HUES6 (cell line): Measurements from ENCODE around the gene PTPN21.

Source experiments
- H3K27ac ChIP-seq: 2 replicates; pipeline ENCODE4 v1.7.0; 2013; ENCODE audit warnings: low read depth, mild to moderate bottlenecking, low read length, inconsistent platforms
- H3K27me3 ChIP-seq: 2 replicates; pipeline ENCODE4 v1.6.1; 2013; ENCODE audit warnings: low read length; ENCODE audit not compliant: control insufficient read depth, insufficient read depth
- H3K36me3 ChIP-seq: 2 replicates; pipeline ENCODE4 v1.6.1; 2013; ENCODE audit warnings: low read length; ENCODE audit not compliant: control insufficient read depth, insufficient read depth
- H3K4me1 ChIP-seq: 2 replicates; pipeline ENCODE4 v1.6.1; 2013; ENCODE audit warnings: low read length; ENCODE audit not compliant: control insufficient read depth, insufficient read depth
- H3K4me3 ChIP-seq: 2 replicates; pipeline ENCODE4 v1.5.1; 2013; ENCODE audit warnings: low read depth, low read length
- H3K9ac ChIP-seq: one replicate; pipeline ENCODE4 v1.6.1; 2013; ENCODE audit warnings: mild to moderate bottlenecking, low read length
- H3K9me3 ChIP-seq: 2 replicates; pipeline ENCODE4 v1.6.1; 2013; ENCODE audit warnings: low read depth, low read length; ENCODE audit not compliant: control insufficient read depth, insufficient read depth

The PTPN21 gene

GRCh38 chr14:88503754-88504406 lies 50.9 kb downstream of the PTPN21 start:
- Histone ChIP-seq H3K36me3 (peaks cover 16% of the 10 kb centered on the region), H3K9me3 (no peaks in the 10 kb centered on the region), H3K27me3 (no peaks in the 10 kb centered on the region), H3K4me1 (no peaks in the 10 kb centered on the region), H3K27ac (no peak overlapping the region), H3K9ac (no peak overlapping the region), H3K4me3 (no peak overlapping the region)

- Histone ChIP-seq H3K4me3 (no peak overlapping the region), H3K4me1 (no peaks in the 10 kb centered on the region), H3K27me3 (no peaks in the 10 kb centered on the region), H3K9me3 (no peaks in the 10 kb centered on the region), H3K36me3 (peaks cover 16% of the 10 kb centered on the region), H3K27ac (no peak overlapping the region), H3K9ac (no peak overlapping the region)
These were observed 52.1 kb downstream of the PTPN21 start for GRCh38 chr14:88502740-88503139.

DNA sequence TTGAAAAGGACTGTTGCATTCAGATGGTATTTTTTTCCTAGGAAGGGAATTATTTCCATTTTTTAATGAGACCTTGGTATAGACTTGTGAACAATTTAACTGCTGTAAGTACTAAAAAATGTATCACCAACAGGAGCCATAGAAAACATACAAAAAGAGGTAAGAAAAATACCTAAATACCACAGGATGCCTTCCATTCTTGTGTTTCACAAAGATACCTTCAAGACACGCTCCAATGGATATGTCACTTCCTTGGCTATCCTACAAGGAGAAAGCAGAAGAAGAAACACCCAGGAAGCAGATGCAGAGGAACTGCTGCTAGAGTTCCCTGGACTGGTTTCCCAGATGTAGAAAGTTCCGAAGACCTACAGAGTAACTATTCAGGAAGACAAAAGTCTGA lies 54.2 kb downstream of the PTPN21 start:
- H3K27me3 ChIP-seq: no peaks in the 10 kb centered on the region

GRCh38 chr14:88499225-88499624 lies 55.6 kb downstream of the PTPN21 start:
- Histone ChIP-seq H3K27me3 (no peaks in the 10 kb centered on the region), H3K9ac (no peak overlapping the region), H3K9me3 (no peaks in the 10 kb centered on the region), H3K36me3 (peaks cover 24% of the 10 kb centered on the region), H3K4me1 (no peaks in the 10 kb centered on the region), H3K4me3 (no peak overlapping the region), H3K27ac (no peak overlapping the region)

More for the DNA sequence above, 54.2 kb downstream of the PTPN21 start:
- no peak overlapping the region for H3K27ac ChIP-seq
- no peak overlapping the region for H3K4me3 ChIP-seq
- H3K4me1 ChIP-seq: no peaks in the 10 kb centered on the region
- H3K9ac ChIP-seq: no peak overlapping the region
- H3K9me3 ChIP-seq: no peaks in the 10 kb centered on the region
- H3K36me3 ChIP-seq: peaks cover 22% of the 10 kb centered on the region

- H3K9me3 ChIP-seq: no peaks in the 10 kb centered on the region
- H3K27me3 ChIP-seq: no peaks in the 10 kb centered on the region
- H3K36me3 ChIP-seq: peaks cover 23% of the 10 kb centered on the region
- H3K27ac ChIP-seq: no peak overlapping the region
- 0 out of 2 replicates have a peak, but pooled peaks cover 5% of the 10 kb centered on the region for H3K4me1 ChIP-seq
- H3K9ac ChIP-seq: no peak overlapping the region
- no peak overlapping the region for H3K4me3 ChIP-seq
These were observed 58.4 kb downstream of the PTPN21 start for GRCh38 chr14:88496414-88496813.

GRCh38 chr14:88493392-88494185 lies 61.2 kb downstream of the PTPN21 start:
- no peaks in the 10 kb centered on the region for H3K27me3 ChIP-seq
- no peak overlapping the region for H3K4me3 ChIP-seq
- 0 out of 2 replicates have a peak, but pooled peaks cover 5% of the 10 kb centered on the region for H3K4me1 ChIP-seq

DNA sequence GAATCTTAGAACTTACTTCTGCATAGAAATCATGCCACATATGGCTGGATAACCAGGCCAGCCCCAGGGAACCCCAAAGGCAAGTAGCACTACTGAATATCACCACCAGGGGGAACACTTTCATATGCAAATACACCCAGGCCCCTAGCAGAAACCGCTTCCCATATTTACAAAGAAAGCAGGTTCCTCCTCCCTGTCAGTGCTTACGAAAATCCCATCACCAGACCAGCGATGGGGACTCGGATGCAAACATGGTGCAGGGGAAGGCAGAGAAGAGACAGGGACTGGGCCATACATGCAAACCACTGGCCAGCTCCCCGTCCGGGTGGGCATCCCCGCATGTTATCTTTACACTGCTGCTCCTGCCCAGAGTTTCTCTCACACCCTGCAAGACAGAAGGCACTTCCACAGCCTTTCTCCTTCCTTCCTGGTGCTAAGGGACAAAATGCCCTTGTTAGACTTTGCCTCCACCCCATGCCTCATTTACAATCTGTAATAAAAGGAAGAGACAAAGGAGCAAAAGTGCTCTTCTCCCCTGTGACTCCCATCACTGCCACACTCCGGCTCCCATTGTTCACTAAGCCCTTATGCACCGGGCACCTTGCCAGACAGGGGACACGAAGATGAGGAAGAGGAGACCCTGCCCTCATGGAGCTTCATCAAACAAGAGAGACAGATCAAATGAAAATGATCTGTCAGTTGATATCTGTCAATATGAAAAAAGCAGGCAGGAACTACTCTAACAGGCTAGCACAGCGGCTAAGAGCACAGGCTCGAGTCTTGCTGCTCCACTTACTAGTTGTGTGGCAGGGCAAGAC lies 62.3 kb downstream of the PTPN21 start:
- Histone ChIP-seq H3K27me3 (no peaks in the 10 kb centered on the region), H3K9ac (no peak overlapping the region), H3K27ac (no peak overlapping the region), H3K36me3 (peaks cover 11% of the 10 kb centered on the region; the same call in 1 of the 2 replicates), H3K4me1 (0 out of 2 replicates have a peak, but pooled peaks cover 5% of the 10 kb centered on the region), H3K9me3 (no peaks in the 10 kb centered on the region), H3K4me3 (no peak overlapping the region)

More at GRCh38 chr14:88493392-88494185, 61.2 kb downstream of the PTPN21 start:
- Histone ChIP-seq H3K36me3 (peaks cover 11% of the 10 kb centered on the region; the same call in 1 of the 2 replicates), H3K9me3 (no peaks in the 10 kb centered on the region), H3K27ac (no peak overlapping the region), H3K9ac (no peak overlapping the region)

DNA sequence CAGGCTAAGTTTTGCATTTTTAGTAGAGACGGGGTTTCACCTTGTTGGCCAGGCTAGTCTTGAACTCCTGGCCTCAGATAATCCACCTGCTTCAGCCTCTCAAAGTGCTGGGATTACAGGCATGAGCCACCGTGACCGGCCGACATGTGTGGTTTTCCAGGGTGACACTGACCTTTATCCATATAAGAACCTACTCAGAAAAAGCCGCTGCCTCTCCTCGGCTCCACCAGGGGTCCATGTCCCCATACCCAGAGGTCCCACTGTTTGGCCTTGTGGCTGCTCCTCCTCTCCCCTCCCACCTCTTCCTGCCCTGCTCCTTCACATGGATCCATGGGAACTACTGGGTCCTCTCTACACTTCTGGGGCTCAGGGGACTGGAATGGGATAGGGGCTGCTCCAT lies 64.6 kb downstream of the PTPN21 start:
- H3K4me1 ChIP-seq: 0 out of 2 replicates have a peak, but pooled peaks cover 5% of the 10 kb centered on the region
- no peak overlapping the region for H3K4me3 ChIP-seq
- H3K27ac ChIP-seq: no peak overlapping the region
- no peaks in the 10 kb centered on the region for H3K27me3 ChIP-seq
- H3K9me3 ChIP-seq: no peaks in the 10 kb centered on the region
- peaks cover 3% of the 10 kb centered on the region; the same call in 1 of the 2 replicates for H3K36me3 ChIP-seq
- no peak overlapping the region for H3K9ac ChIP-seq

- 0 out of 2 replicates have a peak, but pooled peaks cover 5% of the 10 kb centered on the region for H3K4me1 ChIP-seq
- H3K9me3 ChIP-seq: no peaks in the 10 kb centered on the region
- peaks cover 3% of the 10 kb centered on the region; the same call in 1 of the 2 replicates for H3K36me3 ChIP-seq
- no peaks in the 10 kb centered on the region for H3K27me3 ChIP-seq
- H3K27ac ChIP-seq: no peak overlapping the region
- H3K9ac ChIP-seq: no peak overlapping the region
- no peak overlapping the region for H3K4me3 ChIP-seq
These were observed 65.9 kb downstream of the PTPN21 start for GRCh38 chr14:88488897-88489296.

DNA sequence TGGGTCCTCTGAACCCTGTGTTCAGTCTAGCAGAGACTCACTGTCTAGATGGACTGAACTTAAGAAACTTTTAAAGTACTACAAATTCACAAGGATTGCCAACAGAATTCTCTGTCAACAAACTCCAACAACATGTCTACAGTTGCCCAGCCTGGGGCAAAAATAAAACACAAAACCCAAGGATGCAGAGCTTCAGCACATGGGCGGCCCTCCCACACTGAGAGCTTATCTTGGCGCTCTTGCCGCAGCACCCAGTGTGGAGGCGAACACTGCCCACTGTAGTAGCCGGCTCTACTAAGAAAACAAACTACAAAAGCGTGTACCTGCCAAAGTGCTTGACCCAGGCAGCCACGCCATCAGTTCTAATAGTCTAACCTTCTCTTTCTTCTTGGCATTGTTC lies 66.7 kb downstream of the PTPN21 start:
- peaks cover 10% of the 10 kb centered on the region; the same call in 1 of the 2 replicates for H3K4me1 ChIP-seq
- no peaks in the 10 kb centered on the region for H3K36me3 ChIP-seq
- H3K9ac ChIP-seq: no peak overlapping the region
- H3K27me3 ChIP-seq: no peaks in the 10 kb centered on the region
- no peak overlapping the region for H3K27ac ChIP-seq
- H3K9me3 ChIP-seq: no peaks in the 10 kb centered on the region
- no peak overlapping the region for H3K4me3 ChIP-seq
